Stimulated activated CD8-positive, alpha-beta memory T cell treated with anti-CD3 and anti-CD28 coated beads, Interleukin-2, amount 100 ng/mL, for 48 hours (primary cell): Measurements from ENCODE around the gene PIP5KL1.
"Not testable (repeated sequence)": the region's sequence is repeated elsewhere in the genome, so short reads cannot be mapped to it uniquely, and the experiment has no call there.

Source experiments
- DNase-seq, 2 donors: peaks; one replicate each; pipeline ENCODE4 v3.0.0-alpha.2; 2020; ENCODE audit warnings: low read depth in 2 of 2

PIP5KL1 gene

DNA sequence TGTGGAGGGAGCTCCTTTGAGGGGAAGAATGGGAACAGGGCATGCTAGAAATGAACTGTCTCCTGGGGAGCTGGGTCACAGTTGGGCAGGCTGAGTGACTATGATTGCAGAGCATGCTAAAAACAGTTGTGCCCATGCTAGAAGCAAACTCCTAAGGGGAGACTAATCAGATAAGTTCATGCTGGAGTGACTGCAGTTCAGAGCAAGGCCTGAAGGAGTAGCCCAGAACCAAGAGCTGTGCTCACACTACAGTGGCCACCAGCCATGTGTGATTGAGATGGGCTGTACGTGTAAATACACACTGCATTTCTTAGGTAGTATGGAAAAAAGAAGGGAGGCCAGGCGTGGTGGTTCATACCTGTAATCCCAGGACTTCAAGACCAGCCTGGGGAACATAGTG lies 42.8 kb downstream of the PIP5KL1 start:
- no peak for DNase-seq

DNA sequence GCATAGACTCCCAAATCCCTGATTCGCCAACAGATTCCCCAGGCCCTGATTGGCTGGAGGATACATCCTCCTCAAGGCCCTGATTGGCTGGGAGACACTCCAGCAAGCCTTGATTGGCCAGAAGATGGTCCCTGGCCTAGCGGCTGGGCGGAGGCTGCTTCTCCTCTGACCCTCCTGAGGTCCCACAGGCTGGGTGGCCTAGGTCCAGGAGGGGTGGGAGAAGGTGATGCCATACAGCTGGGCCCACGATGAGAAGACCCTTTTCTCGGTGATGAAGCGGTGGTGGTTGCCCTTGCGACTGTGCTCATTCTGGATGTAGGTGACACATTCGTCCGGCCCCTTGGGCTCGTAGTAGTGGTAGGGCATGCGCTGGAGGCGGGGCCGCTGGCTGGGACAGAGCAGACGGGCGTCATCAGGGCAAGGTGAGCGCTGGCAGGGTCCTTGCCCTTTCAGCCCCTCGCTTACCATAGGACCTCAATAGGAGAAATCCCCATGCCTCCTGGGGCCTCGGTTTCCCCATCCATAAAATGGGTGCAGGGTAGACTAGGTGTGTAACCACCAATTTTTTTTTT lies 44.1 kb downstream of the PIP5KL1 start:
- no peak for DNase-seq

DNA sequence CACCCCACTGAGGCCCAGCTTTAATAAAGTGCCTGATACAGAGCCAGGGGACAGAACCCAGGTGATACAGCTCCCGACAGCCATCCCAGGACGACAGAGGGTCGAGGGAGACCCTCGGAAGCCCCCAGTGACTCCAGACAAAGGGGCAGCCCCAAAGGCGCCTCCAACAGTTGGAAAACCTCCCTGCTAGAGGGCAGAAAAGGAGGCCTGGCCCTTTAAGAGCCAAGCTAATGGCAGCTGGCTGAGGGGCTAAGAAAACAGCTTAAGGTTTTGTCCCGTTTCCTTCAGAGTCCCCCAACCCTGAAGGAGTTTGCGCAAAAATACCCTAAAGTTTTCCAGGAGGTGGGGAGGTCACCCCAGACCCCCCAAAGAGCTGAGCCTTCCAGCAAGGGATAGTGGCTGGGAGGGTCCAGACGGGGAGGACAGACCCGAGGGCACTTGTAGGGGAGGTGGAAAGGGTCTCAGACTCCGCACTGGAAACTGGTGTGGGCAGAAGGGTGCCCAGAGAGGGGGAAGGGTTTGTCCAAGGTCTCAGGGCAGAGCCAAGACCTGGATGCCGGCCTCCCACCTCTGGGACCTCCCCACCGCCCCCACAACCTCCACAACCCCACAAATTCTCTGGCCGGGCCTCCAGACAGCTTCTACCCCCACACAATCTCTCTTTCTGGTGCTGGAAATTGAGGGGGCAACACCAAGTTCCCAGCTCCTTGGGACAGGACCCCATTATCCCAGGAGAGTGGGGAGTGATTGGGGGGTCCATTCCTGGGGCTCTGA lies 44.9 kb downstream of the PIP5KL1 start:
- no peak for DNase-seq

DNA sequence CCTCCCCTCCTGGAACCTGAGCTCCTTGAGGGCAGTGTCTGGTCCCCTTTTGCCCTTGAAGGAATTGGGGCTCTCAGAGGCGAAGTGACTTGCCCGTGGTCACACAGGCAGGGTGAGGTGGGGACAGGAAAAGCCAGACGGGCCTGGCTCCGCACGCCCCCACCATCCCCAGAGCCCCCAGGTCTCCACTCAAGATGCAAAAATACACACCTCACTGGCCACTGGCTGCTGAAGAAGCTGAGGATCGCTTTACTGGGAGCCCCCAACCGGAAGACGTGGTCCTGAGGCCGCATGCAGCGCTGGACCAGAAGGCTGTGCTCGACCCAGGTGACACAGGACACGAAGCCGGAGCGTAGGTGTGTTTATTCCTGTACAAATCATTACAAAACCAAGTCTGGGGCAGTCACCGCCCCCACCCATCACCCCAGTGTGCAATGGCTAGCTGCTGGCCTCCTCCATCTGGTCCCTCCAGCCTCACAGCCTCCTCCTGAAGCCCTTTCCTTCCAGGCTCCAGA lies 45.5 kb downstream of the PIP5KL1 start:
- no peak for DNase-seq

DNA sequence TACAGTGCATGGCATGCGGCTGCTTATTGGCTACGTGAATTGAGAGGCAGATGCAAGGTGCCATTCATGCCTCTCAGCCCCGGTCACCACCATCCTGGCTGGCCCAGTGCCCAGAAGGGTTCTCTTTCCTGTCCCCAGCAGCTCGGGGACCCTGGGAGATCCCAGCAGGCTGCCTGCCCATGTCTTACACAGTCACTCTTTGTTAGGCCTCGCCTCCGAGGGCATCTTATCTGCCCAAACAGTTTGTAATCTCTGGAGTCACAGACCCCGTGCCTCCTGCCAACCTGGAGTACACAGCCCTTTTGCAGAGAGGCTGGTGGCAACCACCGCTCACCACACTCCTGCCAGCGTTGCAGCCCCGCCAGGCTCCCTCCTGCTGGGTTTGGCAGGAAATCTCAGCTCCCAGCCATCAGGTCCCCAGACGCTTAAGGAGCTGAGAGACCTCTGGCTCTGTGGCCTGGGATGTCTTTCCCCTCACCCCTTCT lies 46.1 kb downstream of the PIP5KL1 start:
- DNase-seq: no peak

DNA sequence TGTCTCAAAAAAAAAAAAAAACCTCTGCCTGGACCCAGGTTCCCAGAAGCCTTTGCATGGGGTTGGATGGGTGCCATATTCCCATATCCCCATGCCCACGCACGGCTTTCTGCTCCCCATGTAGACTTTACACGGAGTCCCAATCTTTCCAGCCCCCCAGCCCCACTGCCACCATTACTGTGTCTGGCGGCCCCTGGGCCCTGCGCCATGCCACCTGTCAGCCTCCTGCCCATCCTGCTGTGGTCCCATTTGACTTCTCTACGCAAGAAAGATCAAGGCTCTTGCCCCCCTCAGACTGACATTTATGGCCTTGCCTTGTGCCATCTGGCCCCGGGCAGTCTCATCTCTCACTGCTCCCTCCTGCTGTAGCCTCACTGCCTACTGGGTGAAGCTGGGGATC lies 46.6 kb downstream of the PIP5KL1 start:
- DNase-seq: no peak

DNA sequence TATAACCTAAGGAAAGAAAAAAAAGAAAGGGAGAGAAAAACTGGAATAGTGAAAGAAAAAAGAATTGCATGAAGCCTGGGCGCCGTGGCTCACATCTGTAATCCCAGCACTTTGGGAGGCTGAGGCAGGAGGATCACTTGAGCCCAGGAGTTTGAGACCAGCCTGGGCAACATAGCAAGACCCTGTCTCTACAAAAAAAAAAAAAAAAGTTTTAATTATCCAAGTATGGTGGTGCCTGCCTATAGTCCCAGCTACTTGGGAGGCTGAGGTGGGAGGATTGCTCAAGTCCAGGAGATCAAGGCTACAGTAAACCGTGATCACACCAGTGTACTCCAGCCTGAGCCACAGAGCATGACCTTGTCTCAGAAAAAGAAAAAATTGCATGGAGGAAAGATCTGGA lies 48.9 kb downstream of the PIP5KL1 start:
- DNase-seq: not testable (repeated sequence)

DNA sequence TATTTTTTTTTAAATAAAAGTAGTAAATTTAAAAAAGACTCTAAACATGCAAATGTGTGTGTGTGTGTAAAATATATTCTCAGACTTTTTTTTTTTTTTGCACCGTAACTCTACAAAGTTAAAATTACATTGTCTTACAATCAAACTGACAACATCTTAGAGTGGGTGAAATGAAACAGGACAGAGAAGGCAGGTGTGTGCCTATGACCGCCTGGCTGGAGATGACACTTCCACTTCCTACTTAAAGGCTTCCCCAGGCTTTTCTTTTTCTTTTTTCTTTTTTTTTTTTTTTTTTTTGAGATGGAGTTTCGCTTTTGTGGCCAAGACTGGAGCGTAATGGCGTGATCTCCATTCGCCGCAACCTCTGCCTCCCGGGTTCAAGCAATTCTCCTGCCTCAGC lies 50.4 kb downstream of the PIP5KL1 start:
- no peak for DNase-seq

DNA sequence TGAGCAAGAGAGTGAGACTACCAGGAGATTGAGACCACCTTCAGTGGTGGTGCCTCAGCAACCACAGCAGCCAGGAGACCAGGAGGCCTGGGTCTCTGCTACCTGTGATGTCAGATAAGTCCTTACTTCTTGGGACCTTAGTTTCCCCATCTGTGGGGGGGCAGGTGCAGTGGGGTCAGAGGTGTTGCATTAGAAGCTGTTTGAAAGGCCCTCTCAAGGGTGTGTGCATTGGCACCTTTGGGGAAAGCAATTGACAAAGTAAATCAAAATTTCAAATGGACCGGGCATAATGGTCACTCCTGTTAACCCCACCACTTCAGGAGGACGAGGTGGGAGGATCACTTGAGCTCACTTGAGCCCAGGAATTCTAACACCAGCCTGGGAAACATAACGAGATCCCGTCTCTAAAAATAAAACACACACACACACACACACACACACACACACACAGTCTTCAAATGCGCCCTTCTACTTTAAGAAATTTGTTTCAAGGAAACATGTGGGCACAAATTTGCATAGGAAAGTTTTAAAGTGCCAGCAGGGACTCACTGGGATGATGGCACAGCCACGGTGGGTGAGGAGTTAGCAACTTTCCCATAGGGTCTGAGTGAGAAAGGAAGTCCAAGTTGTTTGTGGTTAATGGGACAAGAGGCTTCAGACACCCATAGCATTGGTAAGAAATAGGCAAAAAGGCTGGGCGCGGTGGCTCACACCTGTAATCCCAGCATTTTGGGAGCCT lies 51.8 kb downstream of the PIP5KL1 start:
- no peak for DNase-seq

DNA sequence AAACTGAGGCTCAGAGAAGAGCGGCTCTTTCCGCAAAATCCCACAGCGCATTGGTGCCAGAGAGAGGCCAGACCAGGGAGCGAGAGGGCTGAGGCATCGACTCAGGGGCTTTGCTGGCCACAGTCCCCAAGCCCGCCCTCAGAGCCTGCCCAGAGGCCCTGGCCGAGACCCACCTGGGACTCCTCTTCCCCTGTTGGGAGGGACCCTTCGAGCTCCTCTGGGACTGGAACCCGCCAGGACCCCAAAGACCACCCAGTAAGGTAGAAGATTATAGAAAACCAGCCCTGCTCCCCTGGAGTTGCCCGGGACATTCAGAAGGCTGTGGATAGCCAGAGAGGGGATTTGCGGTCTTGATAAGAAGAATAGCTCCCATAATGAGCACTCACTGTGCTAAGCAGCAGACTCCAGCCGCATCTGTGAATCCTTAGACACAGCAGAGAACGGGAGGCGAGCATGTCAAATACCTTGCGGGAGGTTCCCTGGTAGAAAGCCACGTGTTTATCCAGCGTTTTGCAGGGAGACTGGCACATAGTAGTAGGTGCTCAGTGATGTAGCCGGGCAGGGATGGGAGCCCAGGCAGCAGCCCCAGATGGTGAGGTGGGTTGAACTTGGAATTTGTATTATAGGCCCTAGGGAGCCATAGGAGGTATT lies 52.5 kb downstream of the PIP5KL1 start:
- DNase-seq: no peak

DNA sequence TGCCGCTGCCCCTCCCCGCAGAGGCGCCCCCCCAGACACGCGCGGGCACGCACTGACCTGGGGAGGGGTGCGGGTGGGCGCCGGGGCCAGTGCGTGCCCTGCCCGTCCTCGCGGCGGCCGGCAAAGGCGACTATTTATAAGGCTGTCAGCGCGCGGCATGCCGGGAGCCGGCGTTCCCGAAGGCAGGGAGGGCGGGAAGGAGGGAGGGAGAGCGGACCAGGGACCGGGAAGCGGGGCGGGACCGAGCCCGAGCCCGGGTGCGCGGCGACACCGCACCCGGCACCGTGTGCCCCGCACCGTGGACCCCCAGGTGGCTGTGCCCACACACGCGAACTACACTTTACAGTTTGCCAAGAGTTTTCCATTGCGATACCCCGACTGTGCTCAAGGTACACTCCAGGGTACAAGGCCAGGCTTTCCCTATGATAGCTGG lies 53.0 kb downstream of the PIP5KL1 start, which contains the start of gene AK1:
TSS of gene AK1 (minus strand) at position 110 of the 433 bp plus-strand sequence. CDS start 3,058 bp downstream, outside the sequence.
- DNase-seq: no peak

DNA sequence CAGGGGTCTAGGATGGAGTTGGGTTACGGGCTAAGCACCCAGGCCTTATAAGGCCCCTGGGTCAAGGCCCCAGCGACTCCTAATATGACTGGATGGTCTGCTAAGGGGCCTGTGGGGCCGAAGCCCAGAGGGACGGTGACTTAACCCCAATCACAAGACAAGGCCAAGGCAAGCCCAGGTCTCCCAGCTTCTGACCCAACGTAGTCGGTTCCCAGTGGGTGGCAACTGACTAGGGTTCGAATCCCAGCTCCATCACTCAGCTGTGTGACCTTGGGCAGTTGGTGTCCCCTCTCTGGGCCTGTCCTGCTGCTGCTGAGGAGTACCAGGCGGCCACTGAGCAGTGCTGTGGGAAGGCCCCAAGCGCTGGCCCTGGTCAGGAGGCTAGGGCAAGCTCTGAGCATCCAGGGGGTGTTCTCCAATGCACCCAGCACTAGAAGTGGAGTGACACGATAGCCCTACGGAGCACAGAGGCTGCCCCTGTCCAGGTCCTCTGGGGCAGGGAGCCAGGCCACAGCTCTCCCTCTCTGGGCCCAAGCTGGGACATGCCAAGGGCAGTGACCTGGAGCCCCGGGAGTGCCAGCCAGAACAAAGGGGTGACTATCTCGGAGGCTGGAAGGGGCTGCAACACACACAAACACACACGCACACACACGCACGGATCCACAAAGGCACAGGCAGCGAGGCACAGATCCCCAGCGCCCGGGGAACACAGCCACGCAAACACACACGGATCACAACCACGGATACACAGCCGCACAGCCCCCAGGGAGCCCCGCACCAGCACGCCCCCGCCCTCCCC lies 53.6 kb downstream of the PIP5KL1 start:
- no peak for DNase-seq

DNA sequence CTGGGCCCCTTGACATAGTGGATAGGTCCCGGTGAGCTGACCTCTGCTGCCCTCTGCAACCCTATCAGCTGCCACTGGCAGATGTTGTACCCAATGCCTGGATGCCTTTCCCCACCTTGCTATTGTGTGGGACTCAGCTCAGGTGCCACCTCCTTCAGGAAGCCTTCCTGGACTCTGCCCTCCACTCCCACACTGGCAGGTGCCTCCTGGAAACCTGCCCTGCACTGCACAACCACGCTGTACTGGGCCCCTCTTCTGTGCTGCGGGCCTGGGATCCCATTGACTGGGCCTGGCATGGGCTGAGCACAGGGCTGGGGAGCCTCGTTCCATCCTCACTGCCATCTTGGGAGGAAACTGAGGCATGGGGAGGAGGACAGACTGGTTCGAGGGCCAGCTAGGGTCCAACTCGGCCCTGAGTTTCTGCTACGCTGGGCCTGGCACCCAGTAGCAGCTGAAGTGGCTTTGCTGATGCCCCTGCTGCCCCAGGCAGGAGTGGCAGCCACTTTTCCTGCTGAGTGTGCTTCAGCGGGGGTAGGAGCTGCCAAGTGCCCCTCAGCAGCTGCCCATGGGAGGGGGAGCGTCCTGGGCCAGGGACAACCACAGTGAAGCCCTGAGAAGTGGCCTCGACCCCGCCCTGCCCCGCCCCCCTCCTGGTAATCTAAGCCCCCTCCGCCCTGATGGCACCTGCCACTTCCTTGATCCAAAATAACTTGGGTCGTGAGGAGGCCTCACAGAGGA lies 54.4 kb downstream of the PIP5KL1 start:
- DNase-seq: no peak

DNA sequence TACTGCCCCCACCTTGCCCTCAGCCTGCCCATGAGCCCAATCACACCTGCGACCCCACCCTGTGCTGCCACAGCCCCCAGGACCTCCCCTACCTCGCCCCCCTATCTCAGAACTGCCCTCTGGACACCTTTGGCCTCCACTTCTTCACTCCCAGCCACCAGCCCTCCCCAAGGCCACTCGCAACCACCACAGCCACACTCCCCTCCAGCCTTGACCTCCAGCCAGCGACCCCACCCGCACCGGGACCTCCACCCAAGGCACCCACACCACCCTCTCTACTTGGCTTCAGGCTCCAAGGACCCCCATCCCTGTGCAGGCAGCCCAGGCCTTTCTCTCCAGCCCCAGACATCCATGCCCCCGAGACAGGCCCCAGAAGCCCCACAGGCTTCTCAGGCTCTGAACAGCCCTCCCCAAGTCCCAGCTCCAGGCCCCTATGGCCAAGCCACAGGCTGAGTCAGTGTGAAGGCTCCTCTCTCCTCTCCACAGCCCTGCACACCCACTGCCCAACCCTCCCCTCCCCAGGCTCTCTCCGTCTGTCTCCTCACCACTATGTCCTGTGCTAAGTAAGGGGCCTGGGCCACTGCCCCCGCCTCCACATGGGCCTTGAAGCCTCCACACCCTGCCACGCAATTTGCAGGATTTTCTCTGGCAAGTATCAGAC lies 55.1 kb downstream of the PIP5KL1 start:
- DNase-seq: no peak

DNA sequence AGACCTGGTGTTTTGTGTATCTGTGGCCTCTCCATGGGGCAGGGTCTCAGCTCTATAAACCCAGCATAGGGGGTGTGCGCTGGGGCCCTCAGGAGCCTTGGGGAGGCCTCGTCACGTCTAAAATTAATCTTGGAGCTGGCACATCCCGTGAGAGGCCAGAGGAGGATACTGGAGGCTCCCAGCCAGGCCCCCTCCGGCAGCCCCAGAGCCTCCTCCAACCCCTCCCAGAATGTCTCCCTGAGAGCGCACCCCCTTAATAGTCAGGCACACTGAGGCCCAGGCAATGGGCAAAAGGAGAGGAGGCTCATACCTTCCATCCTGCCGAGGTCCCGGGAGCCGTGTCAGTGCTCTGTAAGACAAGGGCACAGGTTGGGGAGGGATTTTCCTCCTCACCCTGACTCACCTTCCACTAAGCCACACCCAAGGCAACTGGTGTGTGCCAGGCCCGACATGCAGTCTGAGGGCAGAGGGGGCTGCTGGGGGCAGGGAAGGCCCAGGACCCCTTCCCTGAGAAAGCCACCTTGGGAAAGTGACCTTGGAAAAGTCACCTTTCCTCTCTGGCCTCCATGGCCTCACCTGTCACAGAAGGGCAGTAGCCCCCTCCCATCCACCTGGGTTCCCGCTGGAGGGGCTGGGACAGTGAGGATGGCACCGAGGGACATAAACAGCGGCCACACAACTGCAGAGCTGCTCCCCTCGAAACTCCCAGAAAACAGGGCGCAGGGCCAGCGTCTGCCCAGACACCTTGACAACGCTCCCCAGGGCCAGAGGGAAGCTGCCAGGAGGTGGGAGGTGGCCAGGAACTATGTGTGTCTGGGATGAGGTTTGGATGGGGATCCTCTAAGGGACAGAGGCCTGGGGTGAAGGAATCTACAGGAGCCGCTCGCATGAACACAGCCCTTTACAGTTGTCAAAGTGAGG lies 56.0 kb downstream of the PIP5KL1 start:
- no peak for DNase-seq

DNA sequence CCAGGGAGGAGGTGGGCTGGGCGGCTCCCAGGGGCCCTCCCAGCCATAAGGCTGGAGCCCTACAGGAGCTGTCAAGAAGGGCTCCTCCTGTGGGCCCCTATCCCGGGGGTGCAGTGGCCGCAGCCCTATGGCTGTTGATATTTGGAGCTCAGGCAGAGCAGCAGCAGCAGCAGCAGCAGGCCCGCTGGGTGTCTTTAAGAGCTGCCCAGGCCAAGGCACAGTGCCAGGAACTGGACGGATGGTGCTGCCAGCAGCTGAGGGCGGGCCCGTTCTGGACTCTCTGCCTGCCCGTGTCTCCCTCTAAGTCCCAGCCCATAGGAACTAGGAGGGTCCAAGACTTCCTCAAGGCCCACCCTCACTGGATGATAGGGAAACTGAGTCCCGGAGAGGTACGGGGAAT lies 56.7 kb downstream of the PIP5KL1 start:
- DNase-seq: no peak

DNA sequence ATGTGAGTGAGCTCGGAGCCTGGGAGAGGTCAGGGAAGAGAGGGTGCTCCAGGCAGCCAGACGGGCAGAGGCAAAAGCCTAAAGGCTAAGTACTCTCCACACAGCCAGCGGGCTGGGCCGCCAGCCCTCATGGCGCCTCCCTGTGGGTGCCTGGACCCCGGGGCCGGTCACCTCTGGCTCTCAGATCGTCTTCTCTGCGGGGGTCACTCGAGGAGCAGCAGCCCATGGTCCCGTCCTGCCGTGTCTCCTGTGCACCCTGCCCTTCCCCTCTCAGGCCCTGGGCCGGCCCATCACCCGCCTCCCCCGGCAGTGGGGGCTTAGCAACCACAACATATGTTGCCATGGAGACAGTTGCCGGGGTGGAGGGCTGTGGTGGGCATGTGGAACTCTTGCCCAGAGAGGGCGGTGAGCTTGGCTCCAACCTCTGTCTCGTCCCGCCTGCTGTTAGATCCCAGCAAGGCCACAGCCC lies 57.3 kb downstream of the PIP5KL1 start:
- DNase-seq: no peak

DNA sequence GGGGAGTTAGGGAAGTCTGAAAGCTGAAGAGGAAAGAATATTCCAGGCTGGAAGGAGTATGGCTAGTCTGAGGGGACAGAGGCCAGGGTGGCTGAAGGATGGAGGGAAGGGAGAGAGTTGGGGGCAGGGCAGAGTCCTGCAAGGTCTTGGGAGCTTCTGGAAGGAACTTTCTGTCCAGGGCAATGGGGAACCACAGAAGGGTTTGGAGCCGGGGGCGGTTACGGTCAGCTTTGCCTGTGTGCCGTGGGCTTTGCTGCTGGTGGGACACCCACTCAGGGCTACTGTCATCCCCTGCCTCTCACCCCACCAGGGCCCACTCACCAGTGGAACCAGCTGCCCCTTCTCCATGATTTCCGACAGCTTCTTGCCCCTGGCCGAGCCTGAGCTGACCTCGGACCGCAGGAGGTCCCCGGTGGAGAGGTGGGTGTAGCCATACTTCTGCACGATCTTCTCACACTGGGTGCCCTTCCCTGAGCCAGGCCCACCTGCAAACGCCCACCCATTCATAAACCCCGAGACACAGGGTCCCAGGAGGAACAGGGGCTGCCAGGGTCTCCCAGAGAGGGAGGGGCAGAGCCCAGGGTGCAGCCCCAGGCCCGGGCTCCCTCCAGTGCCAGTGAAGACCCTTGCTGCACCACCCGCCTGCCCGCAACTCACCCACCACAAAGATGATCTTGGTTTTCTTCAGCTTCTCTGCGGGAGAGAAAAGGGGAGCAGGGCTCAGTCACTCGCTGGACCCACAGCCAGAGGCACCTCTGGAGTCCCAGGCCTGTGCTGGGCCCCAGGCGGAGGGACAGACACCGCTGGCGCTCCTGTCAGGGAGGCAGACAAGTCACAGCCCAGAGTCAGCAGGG lies 58.0 kb downstream of the PIP5KL1 start:
- DNase-seq: no peak
